ENCODE data around the gene PCNX2. TPM values are rescaled to one million over a fixed set of nuclear protein-coding genes. Genes with fewer than 3 reads are reported as not detected.

Gene PCNX2
- total and polyA plus RNA-seq, 2 of the 8 experiments (the other 6 are each of a cell fraction or from before 2014, with no cell fraction given): 46.1 to 57.6 TPM

DNA sequence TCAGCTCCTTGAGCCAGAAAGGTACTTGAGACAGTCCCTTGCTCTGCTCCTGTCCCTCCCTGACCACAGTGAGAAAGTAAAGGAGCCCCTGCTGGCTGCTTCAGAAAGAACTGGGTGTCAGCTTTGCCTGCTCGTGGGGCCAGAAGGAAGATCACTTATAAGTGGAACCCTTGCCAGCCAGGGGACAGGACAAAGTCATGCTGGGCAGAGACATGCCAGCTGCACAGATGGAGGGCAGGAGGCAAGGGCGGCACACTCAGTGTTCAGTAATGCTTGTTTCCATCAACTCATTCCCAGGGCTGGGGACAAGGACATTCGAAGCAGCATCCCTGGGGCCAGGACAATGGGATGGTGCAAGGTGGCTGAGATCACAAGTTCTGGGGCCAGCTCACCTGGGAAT, 303.3 kb downstream of the PCNX2 start:
- no peak overlapping the region for H2BK120ac ChIP-seq (replicated peaks; ENCODE audit: low read depth, low read length)
- no peak overlapping the region for H4K5ac ChIP-seq (ENCODE audit: insufficient read length, low read depth, low read length)
- H3K14ac ChIP-seq (ENCODE audit: insufficient read length): no peak overlapping the region
- H3K4me3 ChIP-seq (ENCODE audit: extremely low read depth in 1 of 4, insufficient read depth in 2 of 4, low read depth in 3 of 4, low read length in 4 of 4): no peak overlapping the region
- H3K36me3 ChIP-seq (ENCODE audit: control insufficient read depth in 2 of 4, insufficient read depth in 4 of 4, low read length in 3 of 4): peaks cover 2 to 39% (median 13%) of the 10 kb centered on the region in 4 experiments
- H3K27me3 ChIP-seq (replicated peaks in 1 of 4; ENCODE audit: control insufficient read depth in 3 of 4, extremely low read depth in 1 of 4, insufficient read depth in 3 of 4, low read length in 3 of 4): no peaks in the 10 kb centered on the region
- H3K9ac ChIP-seq (replicated peaks in 1 of 4; ENCODE audit: extremely low read depth in 1 of 4, low read depth in 3 of 4, low read length in 3 of 4): no peak overlapping the region
- FAIRE-seq (no peak), DNase-seq (ENCODE audit: low read depth in 1 of 2, low spot score in 2 of 2) (no peak)
- no peaks in the 10 kb centered on the region for H3K79me1 ChIP-seq (ENCODE audit: low read depth, low read length)
- H3K56ac ChIP-seq (replicated peaks; ENCODE audit: insufficient read length, low read depth, low read length): no peak overlapping the region
- no peak overlapping the region for H2BK5ac ChIP-seq (ENCODE audit: low read depth, low read length)
- no peak overlapping the region for H3K27ac ChIP-seq (ENCODE audit: low read depth, low read length)
- no peak overlapping the region for H3K18ac ChIP-seq (ENCODE audit: extremely low read depth, low read length)
- no peak overlapping the region for H3K4me2 ChIP-seq (ENCODE audit: insufficient read depth in 1 of 2, low read depth in 2 of 2, low read length in 2 of 2)
- no peak overlapping the region for H2BK20ac ChIP-seq (ENCODE audit: low read length)
- H3K4ac ChIP-seq (replicated peaks; ENCODE audit: insufficient read length, low read depth, low read length): no peak overlapping the region
- no peaks in the 10 kb centered on the region for H3K23me2 ChIP-seq (ENCODE audit: low read depth, low read length)
- H3K9me3 ChIP-seq (ENCODE audit: insufficient read depth in 2 of 2, low read depth in 1 of 2, low read length in 1 of 2): peaks cover 10 to 19% of the 10 kb centered on the region in 2 experiments
- no peaks in the 10 kb centered on the region for H3K4me1 ChIP-seq (replicated peaks in 1 of 4; ENCODE audit: control insufficient read depth in 3 of 4, insufficient read depth in 4 of 4, low read length in 3 of 4)
- H2BK12ac ChIP-seq (ENCODE audit: low read depth, low read length): no peak overlapping the region
- no peak overlapping the region for H4K91ac ChIP-seq (replicated peaks; ENCODE audit: insufficient read length, low read length)
- no peaks in the 10 kb centered on the region for H4K20me1 ChIP-seq (replicated peaks in 1 of 2; ENCODE audit: control insufficient read depth in 1 of 2, insufficient read depth in 2 of 2, low read length in 2 of 2)
- H2BK15ac ChIP-seq (ENCODE audit: low read length): no peak overlapping the region
- H3K79me2 ChIP-seq (ENCODE audit: control insufficient read depth in 1 of 2, insufficient read depth in 2 of 2, low read length in 2 of 2): no peaks in the 10 kb centered on the region
- ChIA-PET POLR2A (ENCODE audit: partially characterized antibody) (interaction anchor here (1.0 kb wide), 1 partner anchor 12 kb away, joined by 4 read pairs; no protein-coding TSS in a partner anchor), CTCF (ENCODE audit: partially characterized antibody) (interaction anchor here (0.8 to 1.6 kb wide), 2 partner anchors 10 to 39 kb away, joined by 3 to 4 read pairs; no protein-coding TSS in a partner anchor)
- H2AFZ ChIP-seq (ENCODE audit: low read length): no peak overlapping the region
- 92% methylated on average over 3 of the region's 3 CpGs; no CpG with 5 or more reads in 1 of the 2 experiments for WGBS, 2 experiments (ENCODE audit: extremely low coverage in 1 of 2, insufficient coverage in 1 of 2, insufficient read length in 1 of 2, insufficient replicate concordance in 2 of 2, low coverage in 1 of 2, low lambda C conversion rate in 2 of 2, missing lambda C conversion rate in 1 of 2)
- H4K8ac ChIP-seq (ENCODE audit: extremely low read depth, insufficient read depth, low read length): no peak overlapping the region
- H2AK5ac ChIP-seq (ENCODE audit: low read depth, low read length): no peak overlapping the region
- H3K23ac ChIP-seq (ENCODE audit: insufficient read length): no peak overlapping the region
- no peak for TF ChIP-seq JUN (IDR thresholded peaks at IDR 0.05; ENCODE audit: low read depth, low read length)
- TF ChIP-seq CBX5 (IDR thresholded peaks at IDR 0.05; ENCODE audit: low read depth, low read length): no peak
- no peak for TF ChIP-seq SIRT6 (IDR thresholded peaks at IDR 0.05; ENCODE audit: low read length)
- TF ChIP-seq RXRA (IDR thresholded peaks at IDR 0.05; ENCODE audit: insufficient read depth, low read depth, low read length): no peak
- no peak for TF ChIP-seq KDM5A (IDR thresholded peaks at IDR 0.05; ENCODE audit: low read length)
- TF ChIP-seq RAD21 (IDR thresholded peaks at IDR 0.05 in 1 of 2, conservative IDR thresholded peaks at IDR 0.05 in 1 of 2; ENCODE audit: low read depth in 2 of 2, low read length in 2 of 2): no peak
- TF ChIP-seq NANOG (IDR thresholded peaks at IDR 0.05; ENCODE audit: insufficient read depth, low read depth, low read length, poor library complexity, severe bottlenecking): no peak
- no peak for TF ChIP-seq SRF (IDR thresholded peaks at IDR 0.05; ENCODE audit: low read depth, low read length)
- TF ChIP-seq NRF1 (IDR thresholded peaks at IDR 0.05; ENCODE audit: low read depth, low read length): no peak
- TF ChIP-seq POU5F1 (IDR thresholded peaks at IDR 0.05; ENCODE audit: low read depth, low read length): no peak
- TF ChIP-seq, protein P1, sequence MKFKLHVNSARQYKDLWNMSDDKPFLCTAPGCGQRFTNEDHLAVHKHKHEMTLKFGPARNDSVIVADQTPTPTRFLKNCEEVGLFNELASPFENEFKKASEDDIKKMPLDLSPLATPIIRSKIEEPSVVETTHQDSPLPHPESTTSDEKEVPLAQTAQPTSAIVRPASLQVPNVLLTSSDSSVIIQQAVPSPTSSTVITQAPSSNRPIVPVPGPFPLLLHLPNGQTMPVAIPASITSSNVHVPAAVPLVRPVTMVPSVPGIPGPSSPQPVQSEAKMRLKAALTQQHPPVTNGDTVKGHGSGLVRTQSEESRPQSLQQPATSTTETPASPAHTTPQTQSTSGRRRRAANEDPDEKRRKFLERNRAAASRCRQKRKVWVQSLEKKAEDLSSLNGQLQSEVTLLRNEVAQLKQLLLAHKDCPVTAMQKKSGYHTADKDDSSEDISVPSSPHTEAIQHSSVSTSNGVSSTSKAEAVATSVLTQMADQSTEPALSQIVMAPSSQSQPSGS (IDR thresholded peaks at IDR 0.05; ENCODE audit: low read length): no peak
- TF ChIP-seq CHD1 (IDR thresholded peaks at IDR 0.05; ENCODE audit: low read depth, low read length): no peak
- no peak for TF ChIP-seq JUND (IDR thresholded peaks at IDR 0.05; ENCODE audit: low read length)
